CD8-positive, alpha-beta memory T cell (primary cell): ENCODE measurements around the gene ARL1. TPM values are rescaled to one million over a fixed set of nuclear protein-coding genes. Genes with fewer than 3 reads are reported as not detected.
"Not testable (repeated sequence)": the region's sequence is repeated elsewhere in the genome, so short reads cannot be mapped to it uniquely, and the experiment has no call there.

Experiments
- CTCF ChIA-PET: fragments of 350-600 bp; sonication (Branson Sonifier 250); formaldehyde crosslinking; loops from one replicate; lab custom pipeline; 2021; ENCODE audit warnings: antibody characterized with exemption; lab: Charles Lee
- POLR2A ChIA-PET: fragments of 350-600 bp; sonication (Branson Sonifier 250); formaldehyde crosslinking; loops from one replicate; lab custom pipeline; 2021; ENCODE audit warnings: antibody characterized with exemption; lab: Charles Lee
- DNase-seq, 5 donors: peaks; one replicate each; pipeline versions ENCODE4 v3.0.0 to v3.0.0-alpha.2; 2020 to 2022; ENCODE audit warnings: mixed read lengths in 1 of 5
- H3K27ac ChIP-seq: one replicate; pipeline ENCODE4 v1.7.0; 2013; ENCODE audit warnings: low read depth, mild to moderate bottlenecking, low read length, moderate library complexity
- H3K27me3 ChIP-seq: 2 replicates; pipeline ENCODE4 v1.7.0; 2013; ENCODE audit warnings: low read length, mild to moderate bottlenecking; ENCODE audit not compliant: insufficient read depth, poor library complexity, severe bottlenecking
- H3K36me3 ChIP-seq: 2 replicates; pipeline ENCODE4 v1.7.0; 2013; ENCODE audit warnings: mild to moderate bottlenecking, low read length, moderate library complexity; ENCODE audit not compliant: insufficient read depth
- H3K4me1 ChIP-seq: 2 replicates; pipeline ENCODE4 v1.7.0; 2013; ENCODE audit warnings: mild to moderate bottlenecking, low read length, moderate library complexity; ENCODE audit not compliant: insufficient read depth
- H3K4me3 ChIP-seq: 2 replicates; pipeline ENCODE4 v1.7.0; 2013; ENCODE audit warnings: mild to moderate bottlenecking, low read length
- H3K9me3 ChIP-seq: 2 replicates; pipeline ENCODE4 v1.7.0; 2013; ENCODE audit warnings: mild to moderate bottlenecking, low read length
- H3K27ac Mint-ChIP-seq, 8 donors: one replicate each; pipeline ENCODE4 v1.8.0; 2020 to 2021; ENCODE audit warnings: mixed read lengths in 8 of 8, mild to moderate bottlenecking in 6 of 8, inconsistent platforms in 3 of 8, moderate library complexity in 3 of 8
- H3K27me3 Mint-ChIP-seq, 2 donors: one replicate each; pipeline ENCODE4 v1.8.0; 2020 to 2021; ENCODE audit warnings: mixed read lengths in 2 of 2, mild to moderate bottlenecking in 1 of 2, moderate library complexity in 1 of 2
- H3K36me3 Mint-ChIP-seq, 3 donors: one replicate each; pipeline ENCODE4 v1.8.0; 2020 to 2021; ENCODE audit warnings: mixed read lengths in 3 of 3, inconsistent platforms in 1 of 3, mild to moderate bottlenecking in 1 of 3
- H3K4me1 Mint-ChIP-seq, 3 donors: one replicate each; pipeline ENCODE4 v1.8.0; 2020 to 2021; ENCODE audit warnings: mixed read lengths in 3 of 3, inconsistent platforms in 1 of 3, mild to moderate bottlenecking in 1 of 3
- H3K4me3 Mint-ChIP-seq, 7 donors: one replicate each; pipeline ENCODE4 v1.8.0; 2020 to 2021; ENCODE audit warnings: mixed read lengths in 7 of 7, mild to moderate bottlenecking in 6 of 7, moderate library complexity in 4 of 7, inconsistent platforms in 2 of 7
- H3K9me3 Mint-ChIP-seq, 5 donors: one replicate each; pipeline ENCODE4 v1.8.0; 2020 to 2022; ENCODE audit warnings: mixed read lengths in 5 of 5, mild to moderate bottlenecking in 3 of 5, moderate library complexity in 2 of 5, inconsistent platforms in 1 of 5
- polyA plus RNA-seq: library from polyadenylated mRNA; unstranded; fragments of 300-500 nt; fragmentation: Illumina TruSeq; gene quantifications from one replicate; pipeline ENCODE4 v1.2.3, GENCODE V29; 2021
- total RNA-seq, 2 experiments: library from RNA; stranded (reverse); gene quantifications; one replicate each; pipeline ENCODE4 v1.2.3, GENCODE V29; 2021

ARL1 gene
- total and polyA plus RNA-seq, 3 experiments from 2014 or later: 41.7 to 74.4 (median 71.1) TPM

GRCh38 chr12:101422066-101422465 lies 14.5 kb upstream of the ARL1 start:
- H3K4me1 ChIP-seq, H3K4me3 Mint-ChIP-seq, H3K27ac ChIP-seq, H3K27ac Mint-ChIP-seq, POLR2A ChIA-PET, H3K9me3 ChIP-seq, H3K36me3 Mint-ChIP-seq, H3K4me1 Mint-ChIP-seq, H3K36me3 ChIP-seq, H3K9me3 Mint-ChIP-seq, H3K4me3 ChIP-seq, H3K27me3 ChIP-seq, H3K27me3 Mint-ChIP-seq, DNase-seq: not testable (repeated sequence)
- CTCF ChIA-PET: interaction anchor here (0.6 kb wide), 1 partner anchor 140 kb away, joined by 4 read pairs; no protein-coding TSS in a partner anchor

GRCh38 chr12:101415228-101415627 lies 7.7 kb upstream of the ARL1 start:
- CTCF ChIA-PET: interaction anchor here (0.6 to 0.9 kb wide), 7 partner anchors 9 to 424 kb away, joined by 3 to 4 read pairs (median 3); no protein-coding TSS in a partner anchor
- no peak for DNase-seq
- peak overlapping the region in 1 of 8 donors; percentile 33 for H3K27ac Mint-ChIP-seq
- Histone ChIP-seq H3K27ac (no peak overlapping the region), H3K4me1 (no peaks in the 10 kb centered on the region), H3K36me3 (no peaks in the 10 kb centered on the region), H3K4me3 (no peak overlapping the region), H3K9me3 (no peaks in the 10 kb centered on the region), H3K27me3 (no peaks in the 10 kb centered on the region)
- POLR2A ChIA-PET: no interaction called here
- H3K4me1 Mint-ChIP-seq: no peaks in the 10 kb centered on the region
- peaks cover 0 to 5% of the 10 kb centered on the region in 2 donors for H3K27me3 Mint-ChIP-seq
- no peaks in the 10 kb centered on the region for H3K9me3 Mint-ChIP-seq
- H3K36me3 Mint-ChIP-seq: no peaks in the 10 kb centered on the region
- H3K4me3 Mint-ChIP-seq: no peak overlapping the region

GRCh38 chr12:101414533-101415119 lies 7.1 kb upstream of the ARL1 start:
- H3K27me3 Mint-ChIP-seq: peaks cover 0 to 5% of the 10 kb centered on the region in 2 donors
- no peaks in the 10 kb centered on the region for H3K36me3 Mint-ChIP-seq
- H3K36me3 ChIP-seq: no peaks in the 10 kb centered on the region
- ChIA-PET CTCF (interaction anchor here (0.6 to 0.9 kb wide), 7 partner anchors 9 to 424 kb away, joined by 3 to 4 read pairs (median 3); no protein-coding TSS in a partner anchor), POLR2A (no interaction called here)
- no peak overlapping the region for H3K4me3 ChIP-seq
- H3K4me3 Mint-ChIP-seq: no peak overlapping the region
- no peaks in the 10 kb centered on the region for H3K9me3 Mint-ChIP-seq
- DNase-seq: peak in 2 of 5 donors; percentile 1 to 4
- H3K27ac Mint-ChIP-seq: no peak overlapping the region
- H3K9me3 ChIP-seq: no peaks in the 10 kb centered on the region
- H3K27ac ChIP-seq: no peak overlapping the region
- no peaks in the 10 kb centered on the region for H3K4me1 ChIP-seq
- H3K4me1 Mint-ChIP-seq: no peaks in the 10 kb centered on the region
- H3K27me3 ChIP-seq: no peaks in the 10 kb centered on the region

- peaks cover 26 to 36% (median 33%) of the 10 kb centered on the region in 3 donors for H3K4me1 Mint-ChIP-seq
- not testable (repeated sequence) for H3K27ac Mint-ChIP-seq
These were observed 2.6 kb upstream of the ARL1 start for GRCh38 chr12:101410169-101410568.

GRCh38 chr12:101407049-101407435 lies 530 bp downstream of the ARL1 start:
- CTCF ChIA-PET: interaction anchor here (0.7 to 1.3 kb wide), 5 partner anchors 14 to 431 kb away, joined by 3 to 4 read pairs (median 3); no protein-coding TSS in a partner anchor
- peak in 3 of 5 donors; percentile 1 to 43 (median 6) for DNase-seq
- no peaks in the 10 kb centered on the region for H3K27me3 ChIP-seq
- Mint-ChIP-seq H3K9me3 (no peaks in the 10 kb centered on the region), H3K4me3 (peak overlapping the region; percentile 92 to 100 (median 98)), H3K36me3 (peaks cover 0 to 25% (median 0%) of the 10 kb centered on the region in 3 donors), H3K4me1 (peaks cover 32 to 43% (median 40%) of the 10 kb centered on the region in 3 donors), H3K27me3 (peaks cover 0 to 4% of the 10 kb centered on the region in 2 donors), H3K27ac (peak overlapping the region; percentile 74 to 99 (median 96))
- H3K4me3 ChIP-seq: peak overlapping the region; percentile 89
- H3K27ac ChIP-seq: peak overlapping the region; percentile 88
- H3K9me3 ChIP-seq: no peaks in the 10 kb centered on the region
- POLR2A ChIA-PET: no interaction called here
- H3K36me3 ChIP-seq: peaks cover 3% of the 10 kb centered on the region
- H3K4me1 ChIP-seq: peaks cover 9% of the 10 kb centered on the region

More at GRCh38 chr12:101410169-101410568, 2.6 kb upstream of the ARL1 start:
- Mint-ChIP-seq H3K4me3 (peak overlapping the region in 2 of 7 donors; percentile 61 to 80), H3K36me3 (peaks cover 0 to 17% (median 0%) of the 10 kb centered on the region in 3 donors)
- POLR2A ChIA-PET, DNase-seq, H3K4me3 ChIP-seq, CTCF ChIA-PET, H3K9me3 Mint-ChIP-seq, H3K27ac ChIP-seq, H3K4me1 ChIP-seq, H3K9me3 ChIP-seq, H3K36me3 ChIP-seq, H3K27me3 ChIP-seq, H3K27me3 Mint-ChIP-seq: not testable (repeated sequence)

GRCh38 chr12:101391181-101391580 lies 16.4 kb downstream of the ARL1 start:
- H3K4me1 ChIP-seq, H3K27me3 Mint-ChIP-seq, H3K4me1 Mint-ChIP-seq, H3K4me3 Mint-ChIP-seq, H3K9me3 ChIP-seq, H3K9me3 Mint-ChIP-seq, H3K27ac Mint-ChIP-seq, DNase-seq, CTCF ChIA-PET, H3K27me3 ChIP-seq, POLR2A ChIA-PET, H3K27ac ChIP-seq, H3K4me3 ChIP-seq: not testable (repeated sequence)
- H3K36me3 Mint-ChIP-seq: peaks cover 29 to 65% (median 32%) of the 10 kb centered on the region in 3 donors
- peaks cover 30% of the 10 kb centered on the region for H3K36me3 ChIP-seq

- no peak overlapping the region for H3K27ac ChIP-seq
- no peaks in the 10 kb centered on the region for H3K27me3 ChIP-seq
- H3K27me3 Mint-ChIP-seq: no peaks in the 10 kb centered on the region
- H3K4me3 ChIP-seq: no peak overlapping the region
- H3K9me3 ChIP-seq: no peaks in the 10 kb centered on the region
- H3K4me3 Mint-ChIP-seq: no peak overlapping the region
- no peak for DNase-seq
- H3K36me3 ChIP-seq: peaks cover 22% of the 10 kb centered on the region
- peaks cover 5 to 89% (median 35%) of the 10 kb centered on the region in 3 donors for H3K36me3 Mint-ChIP-seq
- no peaks in the 10 kb centered on the region for H3K9me3 Mint-ChIP-seq
- H3K27ac Mint-ChIP-seq: peak overlapping the region in 2 of 8 donors; percentile 17 to 36
- H3K4me1 ChIP-seq: no peaks in the 10 kb centered on the region
- H3K4me1 Mint-ChIP-seq: peaks cover 0 to 5% (median 0%) of the 10 kb centered on the region in 3 donors
- ChIA-PET POLR2A (no interaction called here), CTCF (no interaction called here)
These were observed 28.4 kb downstream of the ARL1 start for GRCh38 chr12:101379149-101379548.

- H3K27me3 Mint-ChIP-seq: no peaks in the 10 kb centered on the region
- DNase-seq: no peak
- no peak overlapping the region for H3K4me3 ChIP-seq
- H3K36me3 Mint-ChIP-seq: peaks cover 19 to 86% (median 38%) of the 10 kb centered on the region in 3 donors
- H3K4me3 Mint-ChIP-seq: no peak overlapping the region
- ChIA-PET POLR2A (no interaction called here), CTCF (no interaction called here)
- no peak overlapping the region for H3K27ac ChIP-seq
- H3K36me3 ChIP-seq: peaks cover 33% of the 10 kb centered on the region
- H3K4me1 ChIP-seq: no peaks in the 10 kb centered on the region
- no peaks in the 10 kb centered on the region for H3K9me3 ChIP-seq
- peak overlapping the region in 6 of 8 donors; percentile 6 to 87 (median 68) for H3K27ac Mint-ChIP-seq
- peaks cover 0 to 5% (median 0%) of the 10 kb centered on the region in 3 donors for H3K4me1 Mint-ChIP-seq
- no peaks in the 10 kb centered on the region for H3K27me3 ChIP-seq
- no peaks in the 10 kb centered on the region for H3K9me3 Mint-ChIP-seq
These were observed 32.0 kb downstream of the ARL1 start for GRCh38 chr12:101375573-101375972.
